Endothelial cell of umbilical vein (primary cell): ENCODE data around the gene TMEM200B.

Source experiments
- CTCF ChIP-seq, 2 donors: IDR thresholded peaks; 1 replicate in 1 of 2; 2 replicates in 1 of 2; pipeline ENCODE4 v1.5.1; 2011; ENCODE audit warnings: low read length in 2 of 2, mild to moderate bottlenecking in 2 of 2, moderate library complexity in 2 of 2, control low read depth in 1 of 2, inconsistent platforms in 1 of 2, low read depth in 1 of 2; ENCODE audit not compliant: insufficient read depth in 1 of 2; ENCODE audit errors: extremely low read depth in 1 of 2
- EZH2 ChIP-seq: IDR thresholded peaks from 2 replicates; pipeline ENCODE4 v1.6.1; 2012; ENCODE audit warnings: borderline replicate concordance, low read depth, mild to moderate bottlenecking, moderate library complexity, low read length, inconsistent platforms; ENCODE audit not compliant: severe bottlenecking
- JUN ChIP-seq: IDR thresholded peaks from 2 replicates; pipeline ENCODE4 v1.6.1; 2011; ENCODE audit warnings: borderline replicate concordance, low read depth; ENCODE audit not compliant: insufficient read length, insufficient read depth
- MAX ChIP-seq: IDR thresholded peaks from 2 replicates; pipeline ENCODE4 v1.6.1; 2011; ENCODE audit not compliant: insufficient read depth, insufficient read length
- MYC ChIP-seq: IDR thresholded peaks from one replicate; pipeline ENCODE4 v1.6.1; 2011; ENCODE audit warnings: mild to moderate bottlenecking, low read depth, low read length
- POLR2A ChIP-seq: IDR thresholded peaks from 2 replicates; pipeline ENCODE4 v1.6.1; 2012; ENCODE audit warnings: low read depth, mild to moderate bottlenecking, control low read depth, low read length
- POLR2AphosphoS5 ChIP-seq: IDR thresholded peaks from 2 replicates; pipeline ENCODE4 v1.6.1; 2012; ENCODE audit warnings: low read depth, mild to moderate bottlenecking, control low read depth, low read length, moderate library complexity; ENCODE audit not compliant: insufficient read depth

DNA sequence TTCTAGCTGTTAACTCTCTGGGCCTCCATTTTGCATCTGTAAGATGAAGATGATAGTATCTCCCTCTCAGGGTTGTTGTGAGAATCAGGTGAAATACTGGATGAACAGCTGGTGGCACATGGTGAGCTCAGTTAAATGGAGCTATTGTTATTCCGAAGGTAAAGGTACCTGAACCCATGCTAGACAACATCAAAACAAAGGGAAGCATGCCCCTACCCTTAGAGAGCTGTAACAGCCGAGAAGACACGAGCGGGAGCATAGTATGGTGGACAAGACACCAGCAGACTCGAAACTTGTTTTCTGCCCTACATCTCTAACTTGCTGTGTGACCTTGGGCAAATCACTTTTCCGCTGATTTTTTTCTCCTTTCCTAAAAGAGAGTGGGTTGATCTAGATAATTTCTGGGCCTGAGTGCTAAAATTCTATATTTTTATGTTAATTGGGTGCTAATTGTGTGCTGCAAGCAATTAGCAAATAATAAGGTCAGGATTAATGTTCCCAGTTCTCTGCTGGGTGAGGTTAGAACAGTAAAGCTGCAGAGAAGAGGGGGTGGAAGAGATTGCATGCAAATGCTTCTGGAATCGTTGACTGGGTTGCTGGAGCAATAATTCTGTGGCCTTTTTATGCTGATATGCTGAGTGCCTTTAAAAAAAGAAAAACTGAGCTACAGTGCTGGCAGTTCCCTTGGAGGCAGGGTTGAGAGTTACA lies 10.8 kb downstream of the TMEM200B start:
- TF ChIP-seq CTCF (IDR thresholded peaks at IDR 0.05; ENCODE audit: extremely low read depth in 1 of 2, insufficient read depth in 1 of 2, low read depth in 1 of 2, low read length in 2 of 2) (no peak), MAX (no peak), POLR2A (no peak), POLR2AphosphoS5 (no peak), EZH2 (no peak), JUN (no peak), MYC (no peak)
